ENCODE results near the gene TBC1D14. TPM values are rescaled to one million over a fixed set of nuclear protein-coding genes. Genes with fewer than 3 reads are reported as not detected.
A peak's percentile ranks its signal among the peaks of the same experiment; 100 is the strongest.

Gene TBC1D14
- polyA plus RNA-seq, 3 donors, result 36.3 to 44.7 (median 39.3) TPM

- Histone ChIP-seq H3K36me3 (replicated peaks in 1 of 2; ENCODE audit: control insufficient read depth in 1 of 2, insufficient read depth in 2 of 2, low read length in 2 of 2) (peaks cover 81 to 98% of the 10 kb centered on the region in 2 donors), H3K4me1 (ENCODE audit: control insufficient read depth in 1 of 2, insufficient read depth in 2 of 2, low read length in 2 of 2) (no peaks in the 10 kb centered on the region), H4K20me1 (ENCODE audit: insufficient read depth, low read length) (peaks cover 86% of the 10 kb centered on the region), H3K9ac (ENCODE audit: insufficient read depth, low read length, poor library complexity, severe bottlenecking) (no peak overlapping the region), H3K27me3 (ENCODE audit: control insufficient read depth in 2 of 2, insufficient read depth in 2 of 2, low read length in 2 of 2) (no peaks in the 10 kb centered on the region), H3K4me3 (replicated peaks in 1 of 3; ENCODE audit: low read depth in 2 of 3, low read length in 3 of 3) (no peak overlapping the region), H3K9me3 (replicated peaks in 1 of 2; ENCODE audit: control insufficient read depth in 1 of 2, insufficient read depth in 1 of 2, low read length in 2 of 2) (no peaks in the 10 kb centered on the region), H3K4me2 (replicated peaks; ENCODE audit: extremely low read depth, low read length, poor library complexity, severe bottlenecking) (no peak overlapping the region), H3K27ac (ENCODE audit: low read depth in 1 of 2, low read length in 2 of 2) (peak overlapping the region in 1 of 2 donors; percentile 14), H3K79me2 (ENCODE audit: insufficient read depth, low read length) (no peaks in the 10 kb centered on the region), H2AFZ (ENCODE audit: insufficient read depth, low read depth, low read length, poor library complexity, severe bottlenecking) (no peak overlapping the region)
- TF ChIP-seq, protein P1, sequence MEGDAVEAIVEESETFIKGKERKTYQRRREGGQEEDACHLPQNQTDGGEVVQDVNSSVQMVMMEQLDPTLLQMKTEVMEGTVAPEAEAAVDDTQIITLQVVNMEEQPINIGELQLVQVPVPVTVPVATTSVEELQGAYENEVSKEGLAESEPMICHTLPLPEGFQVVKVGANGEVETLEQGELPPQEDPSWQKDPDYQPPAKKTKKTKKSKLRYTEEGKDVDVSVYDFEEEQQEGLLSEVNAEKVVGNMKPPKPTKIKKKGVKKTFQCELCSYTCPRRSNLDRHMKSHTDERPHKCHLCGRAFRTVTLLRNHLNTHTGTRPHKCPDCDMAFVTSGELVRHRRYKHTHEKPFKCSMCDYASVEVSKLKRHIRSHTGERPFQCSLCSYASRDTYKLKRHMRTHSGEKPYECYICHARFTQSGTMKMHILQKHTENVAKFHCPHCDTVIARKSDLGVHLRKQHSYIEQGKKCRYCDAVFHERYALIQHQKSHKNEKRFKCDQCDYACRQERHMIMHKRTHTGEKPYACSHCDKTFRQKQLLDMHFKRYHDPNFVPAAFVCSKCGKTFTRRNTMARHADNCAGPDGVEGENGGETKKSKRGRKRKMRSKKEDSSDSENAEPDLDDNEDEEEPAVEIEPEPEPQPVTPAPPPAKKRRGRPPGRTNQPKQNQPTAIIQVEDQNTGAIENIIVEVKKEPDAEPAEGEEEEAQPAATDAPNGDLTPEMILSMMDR (IDR thresholded peaks at IDR 0.05), result no peak
- no peak for DNase-seq
- Mint-ChIP-seq H3K27ac (no peak overlapping the region), H3K4me1 (peaks cover 5% of the 10 kb centered on the region), H3K36me3 (peaks cover 69 to 94% of the 10 kb centered on the region in 2 donors), H3K27me3 (ENCODE audit: low read depth in 3 of 3) (peaks cover 0 to 1% (median 0%) of the 10 kb centered on the region in 3 donors), H3K4me3 (no peak overlapping the region), H3K9me3 (no peaks in the 10 kb centered on the region)
- intact Hi-C loops (cut with micrococcal nuclease), result no loop called here
- 100% methylated on average over 3 of the region's 6 CpGs for WGBS (ENCODE audit: insufficient coverage)
Measured at GRCh38 chr4:7016512-7016911, 106.9 kb downstream of the TBC1D14 start.

DNA sequence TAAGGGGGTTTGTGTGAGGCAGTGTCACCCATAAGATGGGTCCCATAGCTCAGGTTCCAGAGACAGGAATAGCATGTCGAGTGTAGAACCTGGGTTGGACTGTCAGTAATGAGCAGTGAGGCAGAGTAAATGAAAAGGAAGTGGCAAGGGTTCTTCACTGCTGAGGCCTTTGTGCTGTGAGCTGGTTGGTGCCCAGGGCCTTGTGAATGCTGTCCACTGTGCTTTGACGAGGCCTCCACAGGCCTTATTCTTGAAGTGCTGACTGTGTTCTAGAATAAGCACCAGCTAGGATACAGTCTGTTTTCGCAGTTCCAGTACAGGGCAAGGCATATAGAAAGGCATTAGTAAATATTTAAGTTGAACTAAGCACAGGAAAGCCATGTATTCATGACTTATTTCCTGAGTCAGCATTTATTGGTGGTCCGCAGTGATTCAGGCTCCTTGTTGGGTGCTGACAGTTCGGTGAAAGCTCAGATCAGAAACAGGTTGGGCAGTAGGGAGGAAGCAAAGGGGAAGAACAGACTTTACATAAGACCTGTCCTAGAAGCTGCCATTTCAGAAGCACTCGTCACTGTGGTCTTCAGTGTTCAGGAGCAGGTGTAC lies 107.9 kb downstream of the TBC1D14 start:
- Histone ChIP-seq H3K9ac (ENCODE audit: insufficient read depth, low read length, poor library complexity, severe bottlenecking) (no peak overlapping the region), H3K27me3 (ENCODE audit: control insufficient read depth in 2 of 2, insufficient read depth in 2 of 2, low read length in 2 of 2) (no peaks in the 10 kb centered on the region), H2AFZ (ENCODE audit: insufficient read depth, low read depth, low read length, poor library complexity, severe bottlenecking) (no peak overlapping the region), H3K4me3 (replicated peaks in 1 of 3; ENCODE audit: low read depth in 2 of 3, low read length in 3 of 3) (no peak overlapping the region), H3K4me2 (replicated peaks; ENCODE audit: extremely low read depth, low read length, poor library complexity, severe bottlenecking) (no peak overlapping the region), H3K9me3 (replicated peaks in 1 of 2; ENCODE audit: control insufficient read depth in 1 of 2, insufficient read depth in 1 of 2, low read length in 2 of 2) (no peaks in the 10 kb centered on the region), H3K27ac (ENCODE audit: low read depth in 1 of 2, low read length in 2 of 2) (peak overlapping the region in 1 of 2 donors; percentile 26), H3K79me2 (ENCODE audit: insufficient read depth, low read length) (no peaks in the 10 kb centered on the region), H3K36me3 (replicated peaks in 1 of 2; ENCODE audit: control insufficient read depth in 1 of 2, insufficient read depth in 2 of 2, low read length in 2 of 2) (peaks cover 83 to 98% of the 10 kb centered on the region in 2 donors), H4K20me1 (ENCODE audit: insufficient read depth, low read length) (peaks cover 93% of the 10 kb centered on the region), H3K4me1 (ENCODE audit: control insufficient read depth in 1 of 2, insufficient read depth in 2 of 2, low read length in 2 of 2) (no peaks in the 10 kb centered on the region)
- no peak for DNase-seq
- Mint-ChIP-seq H3K9me3 (no peaks in the 10 kb centered on the region), H3K27ac (peak overlapping the region in 2 of 7 donors; percentile 10 to 51), H3K27me3 (ENCODE audit: low read depth in 3 of 3) (peaks cover 0 to 1% (median 0%) of the 10 kb centered on the region in 3 donors), H3K36me3 (peaks cover 75 to 94% of the 10 kb centered on the region in 2 donors), H3K4me1 (peaks cover 5% of the 10 kb centered on the region), H3K4me3 (no peak overlapping the region)
- 97% methylated on average over 6 of the region's 6 CpGs for WGBS (ENCODE audit: insufficient coverage)
- intact Hi-C loops (cut with micrococcal nuclease), result no loop called here
- TF ChIP-seq, protein P1 (IDR thresholded peaks at IDR 0.05), result no peak

All from CD14-positive monocyte (primary cell).